GM21825 (cell line): ENCODE data around the gene OGFR.

ENCODE experiments used
- ATAC-seq: cut with Tn5 transposase; IDR thresholded peaks from one replicate; pipeline ENCODE4 v1.9.1; 2021; ENCODE audit warnings: mild to moderate bottlenecking, moderate library complexity; ENCODE audit not compliant: unreplicated experiment

The OGFR gene, protein sequence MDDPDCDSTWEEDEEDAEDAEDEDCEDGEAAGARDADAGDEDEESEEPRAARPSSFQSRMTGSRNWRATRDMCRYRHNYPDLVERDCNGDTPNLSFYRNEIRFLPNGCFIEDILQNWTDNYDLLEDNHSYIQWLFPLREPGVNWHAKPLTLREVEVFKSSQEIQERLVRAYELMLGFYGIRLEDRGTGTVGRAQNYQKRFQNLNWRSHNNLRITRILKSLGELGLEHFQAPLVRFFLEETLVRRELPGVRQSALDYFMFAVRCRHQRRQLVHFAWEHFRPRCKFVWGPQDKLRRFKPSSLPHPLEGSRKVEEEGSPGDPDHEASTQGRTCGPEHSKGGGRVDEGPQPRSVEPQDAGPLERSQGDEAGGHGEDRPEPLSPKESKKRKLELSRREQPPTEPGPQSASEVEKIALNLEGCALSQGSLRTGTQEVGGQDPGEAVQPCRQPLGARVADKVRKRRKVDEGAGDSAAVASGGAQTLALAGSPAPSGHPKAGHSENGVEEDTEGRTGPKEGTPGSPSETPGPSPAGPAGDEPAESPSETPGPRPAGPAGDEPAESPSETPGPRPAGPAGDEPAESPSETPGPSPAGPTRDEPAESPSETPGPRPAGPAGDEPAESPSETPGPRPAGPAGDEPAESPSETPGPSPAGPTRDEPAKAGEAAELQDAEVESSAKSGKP

DNA sequence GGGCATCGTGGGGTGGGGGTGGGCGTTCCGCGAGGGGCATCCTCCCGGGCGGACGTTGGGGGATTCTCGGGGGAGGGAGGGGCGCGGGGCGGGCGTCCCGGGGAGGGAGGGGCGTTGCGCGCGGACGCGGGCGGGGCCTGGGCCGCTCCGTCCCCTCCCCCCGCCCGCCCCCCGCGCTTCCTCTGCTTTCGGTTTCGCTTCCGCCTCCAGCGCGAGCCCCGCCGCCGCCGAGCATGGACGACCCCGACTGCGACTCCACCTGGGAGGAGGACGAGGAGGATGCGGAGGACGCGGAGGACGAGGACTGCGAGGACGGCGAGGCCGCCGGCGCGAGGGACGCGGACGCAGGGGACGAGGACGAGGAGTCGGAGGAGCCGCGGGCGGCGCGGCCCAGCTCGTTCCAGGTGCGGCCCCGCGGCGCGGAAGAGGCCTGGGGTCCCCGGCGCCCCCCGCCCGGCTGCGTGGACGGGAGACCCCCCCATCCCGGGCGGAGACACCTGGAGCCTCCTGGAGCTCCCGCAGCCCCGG is at the start of gene OGFR:
Gene OGFR, plus strand, starts transcription at position 209 of the 528 bp plus-strand sequence. Its CDS starts 25 bp downstream, at position 234.
- ATAC-seq: no peak

DNA sequence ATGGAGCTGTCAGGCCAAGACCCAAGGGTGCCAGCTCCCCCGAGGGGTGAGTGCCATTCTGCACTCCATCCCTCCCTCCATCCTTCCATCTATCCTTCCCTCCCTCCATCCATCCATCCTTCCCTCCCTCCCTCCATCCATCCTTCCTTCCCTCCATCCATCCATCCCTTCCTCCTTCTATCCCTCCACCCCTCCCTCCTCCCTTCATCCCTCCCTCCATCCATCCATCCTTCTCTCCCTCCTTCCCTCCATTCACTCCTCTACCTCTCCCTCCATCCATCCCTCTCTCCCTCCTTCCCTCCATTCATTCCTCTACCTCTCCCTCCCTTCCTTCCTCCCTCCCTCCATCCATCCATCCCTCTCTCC is 49.7 kb upstream of the OGFR start:
- no peak for ATAC-seq

DNA sequence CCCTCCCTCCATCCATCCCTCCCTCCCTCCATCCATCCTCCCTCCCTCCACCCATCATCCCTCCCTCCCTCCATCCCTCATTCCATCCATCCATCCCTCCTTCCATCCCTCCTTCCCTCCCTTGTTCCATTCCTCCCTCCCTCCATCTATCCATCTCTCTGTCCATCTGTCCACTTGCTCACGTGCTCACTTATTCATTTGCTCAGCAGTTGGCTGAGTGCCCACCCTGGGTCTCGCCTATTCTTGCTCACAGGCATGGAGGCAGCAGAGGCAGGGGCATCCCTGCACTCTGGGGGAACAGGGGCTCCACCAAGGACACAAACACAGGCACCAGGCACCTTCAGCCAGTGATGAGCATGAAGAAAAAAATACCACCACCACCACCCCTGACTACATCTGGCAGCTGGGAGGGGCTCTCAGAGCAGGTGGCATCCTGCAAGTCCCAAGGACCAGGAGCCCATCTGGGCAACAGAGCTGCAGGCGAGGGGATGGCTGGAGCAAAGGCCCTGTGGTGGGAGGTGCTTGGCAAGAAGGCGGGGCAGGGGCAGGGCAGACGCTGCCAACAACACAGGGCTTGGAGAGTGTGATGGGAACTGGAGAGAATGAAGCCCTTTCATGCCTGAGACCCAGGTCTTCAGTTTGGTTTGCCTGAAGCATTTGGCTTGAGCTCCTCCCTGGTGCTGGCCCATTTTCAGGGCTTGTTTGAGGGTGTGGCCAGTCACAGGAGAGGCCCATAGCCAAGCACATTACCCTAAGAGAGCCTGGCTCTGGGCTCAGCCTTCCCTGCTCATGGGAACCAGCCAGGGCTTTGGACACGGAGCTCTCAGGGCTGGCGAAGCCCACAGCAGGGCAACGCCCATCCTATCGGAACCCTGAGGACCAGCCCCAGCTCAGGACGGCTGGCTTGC is 48.6 kb upstream of the OGFR start:
- ATAC-seq: no peak

DNA sequence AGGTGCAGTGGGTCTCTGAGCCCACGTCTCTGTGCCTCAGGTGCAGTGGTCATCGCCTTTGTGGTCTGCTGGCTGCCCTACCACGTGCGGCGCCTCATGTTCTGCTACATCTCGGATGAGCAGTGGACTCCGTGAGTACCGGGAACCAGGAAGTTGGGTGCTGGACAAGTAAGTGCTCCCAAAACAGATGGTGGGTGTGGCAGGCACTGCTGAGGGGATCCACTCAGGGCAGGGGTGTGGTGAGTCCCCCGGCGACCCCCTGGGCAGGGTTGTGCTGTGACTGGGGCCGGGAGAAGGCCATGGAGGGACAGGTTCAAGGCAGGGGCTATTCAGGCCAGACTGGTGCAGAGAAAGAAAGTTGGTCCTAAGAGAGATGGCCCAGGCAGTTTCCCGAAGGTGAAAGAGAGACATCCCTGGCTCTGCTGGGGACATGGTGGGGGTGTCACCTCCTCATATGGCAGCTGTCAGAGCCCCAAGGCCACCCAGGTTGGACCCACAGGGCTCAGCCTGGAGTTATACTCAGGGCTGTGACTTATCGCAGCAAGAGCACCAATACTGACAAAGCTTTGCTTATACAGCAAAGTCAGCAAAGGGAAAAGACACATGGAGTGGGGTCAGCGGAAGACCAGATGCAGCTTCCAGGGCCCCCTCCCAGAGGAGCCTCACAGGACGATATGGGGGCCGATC is 46.3 kb upstream of the OGFR start:
- ATAC-seq: no peak

DNA sequence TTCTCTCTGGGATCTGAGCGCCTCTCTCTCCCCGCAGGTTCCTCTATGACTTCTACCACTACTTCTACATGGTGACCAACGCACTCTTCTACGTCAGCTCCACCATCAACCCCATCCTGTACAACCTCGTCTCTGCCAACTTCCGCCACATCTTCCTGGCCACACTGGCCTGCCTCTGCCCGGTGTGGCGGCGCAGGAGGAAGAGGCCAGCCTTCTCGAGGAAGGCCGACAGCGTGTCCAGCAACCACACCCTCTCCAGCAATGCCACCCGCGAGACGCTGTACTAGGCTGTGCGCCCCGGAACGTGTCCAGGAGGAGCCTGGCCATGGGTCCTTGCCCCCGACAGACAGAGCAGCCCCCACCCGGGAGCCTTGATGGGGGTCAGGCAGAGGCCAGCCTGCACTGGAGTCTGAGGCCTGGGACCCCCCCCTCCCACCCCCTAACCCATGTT is 44.6 kb upstream of the OGFR start:
- ATAC-seq: no peak

DNA sequence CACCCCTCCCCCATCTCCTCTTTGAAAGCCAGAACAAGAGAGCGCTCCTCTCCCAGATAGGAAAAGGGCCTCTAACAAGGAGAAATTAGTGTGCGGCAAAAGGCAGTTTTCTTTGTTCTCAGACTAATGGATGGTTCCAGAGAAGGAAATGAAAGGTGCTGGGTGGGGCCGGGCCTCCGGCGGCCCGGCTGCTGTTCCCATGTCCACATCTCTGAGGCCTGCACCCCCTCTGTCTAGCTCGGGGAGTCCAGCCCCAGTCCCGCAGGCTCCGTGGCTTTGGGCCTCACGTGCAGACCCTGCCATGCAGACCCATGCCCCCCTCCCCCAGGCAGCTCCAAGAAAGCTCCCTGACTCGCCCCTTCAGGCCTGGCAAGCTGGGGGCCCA is 44.2 kb upstream of the OGFR start:
- ATAC-seq: no peak

DNA sequence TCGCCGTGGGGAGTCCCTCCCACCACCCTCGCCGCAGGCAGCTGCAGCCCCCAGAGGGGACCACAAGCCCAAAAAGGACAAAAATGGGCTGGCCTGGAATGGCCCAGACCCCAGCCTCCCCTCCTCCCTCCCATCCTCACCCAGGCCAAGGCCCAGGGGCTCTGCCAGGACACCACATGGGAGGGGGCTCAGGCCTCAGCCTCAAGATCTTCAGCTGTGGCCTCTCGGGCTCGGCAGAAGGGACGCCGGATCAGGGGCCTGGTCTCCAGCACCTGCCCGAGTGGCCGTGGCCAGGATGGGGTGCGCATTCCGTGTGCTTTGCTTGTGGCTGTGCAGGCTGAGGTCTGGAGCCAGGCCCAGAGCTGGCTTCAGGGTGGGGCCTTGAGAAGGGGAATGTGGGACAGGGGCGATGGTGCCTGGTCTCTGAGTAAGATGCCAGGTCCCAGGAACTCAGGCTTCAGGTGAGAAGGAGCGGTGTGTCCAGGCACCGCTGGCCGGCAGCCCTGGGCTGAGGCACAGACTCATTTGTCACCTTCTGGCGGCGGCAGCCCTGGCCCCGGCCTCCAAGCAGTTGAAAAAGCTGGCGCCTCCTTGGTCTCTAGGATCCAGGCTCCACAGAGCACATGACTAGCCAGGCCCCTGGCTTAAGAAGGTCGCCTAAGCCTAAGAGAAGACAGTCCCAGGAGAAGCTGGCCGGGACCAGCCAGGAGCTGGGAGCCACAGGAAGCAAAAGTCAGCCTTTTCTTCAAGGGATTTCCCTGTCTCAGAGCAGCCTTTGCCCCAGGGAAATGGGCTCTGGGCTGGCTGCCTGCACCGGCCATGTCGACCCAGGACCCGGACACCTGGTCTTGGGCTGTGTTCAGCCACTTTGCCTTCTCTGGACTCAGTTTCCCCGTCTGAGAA is 43.5 kb upstream of the OGFR start:
- ATAC-seq: no peak

DNA sequence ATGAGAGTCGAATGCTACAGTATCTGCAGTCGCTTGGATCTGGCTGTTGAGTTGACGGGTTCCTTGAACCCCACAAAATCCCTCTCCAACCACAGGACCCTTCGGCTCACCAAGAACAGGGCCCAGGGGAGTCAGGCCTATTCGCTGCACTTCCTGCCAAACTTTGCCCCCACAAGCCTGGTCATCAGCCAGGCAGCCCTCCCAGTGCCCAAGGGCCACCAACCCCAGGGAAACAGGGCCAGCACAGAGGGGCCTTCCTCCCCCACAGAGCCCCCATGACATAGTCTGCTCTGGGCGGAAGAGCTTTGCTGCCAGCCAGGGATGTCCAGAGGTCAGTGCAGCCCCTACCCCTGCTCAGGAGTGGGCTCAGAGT is 42.9 kb upstream of the OGFR start:
- no peak for ATAC-seq

DNA sequence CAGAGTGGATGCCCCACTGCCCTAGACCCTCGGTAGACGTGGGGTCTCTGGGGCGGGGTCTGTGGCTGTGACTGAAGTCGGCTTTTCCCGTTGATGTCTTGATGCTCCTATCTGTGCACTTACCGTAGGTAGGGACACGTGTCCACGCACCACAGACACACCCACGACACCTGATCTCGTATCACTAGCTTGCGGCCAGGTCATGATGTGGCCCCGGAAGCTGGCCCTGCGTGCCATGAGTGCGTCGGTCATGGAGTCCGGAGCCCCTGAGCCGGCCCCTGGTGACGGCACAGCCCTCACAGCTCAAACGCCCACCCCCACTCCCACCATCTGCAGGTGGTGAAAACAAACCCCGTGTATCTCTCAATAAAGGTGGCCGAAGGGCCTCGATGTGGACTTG is 42.3 kb upstream of the OGFR start:
- no peak for ATAC-seq

DNA sequence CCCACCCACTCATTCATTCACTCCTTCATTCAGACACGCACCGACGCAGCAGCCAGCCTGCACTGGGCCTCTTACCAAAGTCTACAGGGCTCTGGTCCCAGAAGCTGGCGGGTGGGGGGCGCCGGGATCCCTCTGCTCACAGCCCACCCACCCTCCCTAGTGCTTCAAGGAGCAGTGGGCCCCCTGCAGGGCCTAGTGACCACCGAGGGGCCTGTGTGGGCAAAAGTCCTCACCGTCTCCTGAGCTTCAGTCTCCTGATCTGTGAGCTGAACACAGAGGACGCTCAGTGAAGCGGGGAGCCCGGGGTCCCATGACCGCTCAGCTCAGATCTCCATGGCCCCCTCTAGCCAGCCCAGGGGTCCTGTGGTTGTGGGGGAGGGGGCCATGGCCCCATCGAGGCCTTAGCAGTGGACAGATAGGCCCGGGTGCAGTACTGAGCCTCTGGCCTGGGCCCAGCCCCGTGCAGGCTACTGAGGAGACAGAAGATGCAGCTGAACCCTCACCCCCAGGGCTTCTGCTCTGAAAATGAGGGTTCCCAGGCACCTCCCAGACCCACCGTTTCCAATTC is 41.8 kb upstream of the OGFR start:
- ATAC-seq: no peak

DNA sequence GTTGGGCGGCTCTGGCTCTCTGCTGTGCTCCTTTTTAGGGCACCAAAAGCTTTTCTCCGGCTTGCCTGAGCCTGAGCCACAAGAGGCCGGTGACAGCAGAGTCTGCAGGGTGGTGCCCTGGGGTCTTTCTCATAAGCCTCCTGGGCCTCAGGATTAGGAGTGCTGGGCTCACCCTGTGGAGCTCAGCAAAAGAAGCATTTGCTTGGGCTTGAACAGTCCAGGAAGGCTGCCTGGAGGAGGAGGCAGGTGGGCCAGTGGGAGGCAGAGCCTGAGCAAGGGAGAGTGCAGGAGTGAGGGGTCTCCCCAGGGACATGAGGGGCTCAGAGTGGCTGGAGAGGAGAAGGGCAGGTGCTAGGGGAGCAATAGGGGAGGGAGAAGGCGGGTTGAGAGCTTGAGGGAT is 41.2 kb upstream of the OGFR start:
- ATAC-seq: no peak

DNA sequence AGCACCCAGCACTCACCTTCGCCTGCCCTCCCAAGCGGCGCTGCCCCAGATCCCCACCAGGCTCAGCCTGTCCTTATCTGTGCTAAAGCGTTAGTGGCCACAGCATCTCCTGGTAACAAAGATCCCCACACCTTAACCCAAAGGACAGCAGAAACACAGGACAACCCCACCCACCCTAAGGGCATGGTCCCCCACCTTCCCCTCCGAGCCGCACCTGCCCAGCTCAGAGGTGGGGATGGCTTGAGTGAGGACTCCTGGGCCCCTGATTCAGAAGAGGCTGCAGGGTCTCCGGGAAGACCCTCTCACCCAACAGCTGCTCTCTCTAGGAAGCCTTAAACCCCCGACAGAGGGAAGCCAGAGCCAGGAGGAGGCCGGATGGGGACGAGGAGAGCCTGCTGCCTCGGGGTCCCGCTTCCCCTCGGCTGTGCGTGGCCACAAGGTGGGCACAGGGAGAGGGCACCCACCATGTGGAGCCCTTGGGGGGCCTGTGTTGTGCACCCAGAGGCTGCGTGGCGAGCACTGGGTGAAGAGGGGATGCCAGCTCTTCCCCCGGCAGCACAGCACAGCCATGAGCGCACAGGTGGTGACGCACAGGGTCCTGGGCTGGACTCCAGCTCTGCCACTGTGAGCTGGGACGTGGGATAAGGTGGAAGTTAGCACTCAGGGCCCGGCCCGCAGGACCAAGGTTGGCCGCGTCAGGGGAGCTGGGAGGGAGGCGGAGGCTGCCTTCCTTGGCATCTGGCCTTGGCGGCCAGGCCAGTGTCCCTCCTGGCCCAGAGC is 40.3 kb upstream of the OGFR start:
- ATAC-seq: no peak

DNA sequence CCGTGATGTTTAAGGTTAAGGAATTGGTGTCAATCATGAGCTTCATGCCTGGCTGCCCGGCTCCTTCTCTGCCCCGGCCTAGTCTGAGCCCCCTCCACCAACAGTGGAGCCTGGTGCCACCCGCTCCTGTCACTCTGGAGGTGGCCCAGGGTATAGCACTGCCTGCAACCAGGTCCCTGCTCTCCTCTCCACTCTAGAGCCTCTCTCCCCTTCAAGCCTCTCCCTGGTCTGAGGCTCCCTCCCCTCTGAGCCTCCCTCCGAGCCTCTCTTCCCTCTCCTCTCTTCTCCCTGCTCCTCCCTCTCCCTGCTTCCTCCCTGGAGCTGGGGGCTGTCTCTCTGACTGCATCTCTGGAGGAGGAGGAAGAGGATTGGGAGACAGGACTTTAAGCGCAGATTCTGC is 39.6 kb upstream of the OGFR start:
- ATAC-seq: no peak

DNA sequence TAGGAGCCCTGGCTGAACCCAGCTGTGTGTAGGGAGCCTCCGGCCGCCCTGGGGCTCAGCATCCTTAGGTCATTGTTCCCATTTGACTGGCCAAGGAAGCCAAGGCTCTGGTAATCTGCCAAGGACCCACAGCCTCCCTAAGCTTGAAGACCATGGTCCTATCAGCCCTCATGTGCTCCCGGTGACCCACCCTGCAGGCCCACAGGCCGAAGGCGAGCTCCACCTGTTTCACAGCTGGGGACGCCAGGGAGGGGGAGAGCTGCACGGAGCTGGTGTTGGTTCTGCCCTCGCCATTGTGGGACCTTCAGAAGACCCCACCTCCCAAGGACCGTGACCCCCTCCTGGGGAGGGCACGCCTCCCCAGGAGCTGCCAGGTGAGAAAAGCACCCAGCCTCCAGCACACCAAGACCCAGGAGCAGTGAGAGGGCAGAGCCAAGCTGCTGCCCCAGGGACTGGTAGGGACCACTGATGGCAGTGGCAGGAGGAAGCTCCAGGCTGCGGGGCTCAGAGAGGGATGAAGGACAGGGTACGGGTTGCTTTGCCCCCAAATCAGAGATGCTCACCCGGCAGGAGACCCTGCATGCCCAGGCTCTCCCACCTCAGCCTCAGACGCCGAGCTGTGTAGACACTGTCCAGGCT is 39.1 kb upstream of the OGFR start:
- no peak for ATAC-seq

DNA sequence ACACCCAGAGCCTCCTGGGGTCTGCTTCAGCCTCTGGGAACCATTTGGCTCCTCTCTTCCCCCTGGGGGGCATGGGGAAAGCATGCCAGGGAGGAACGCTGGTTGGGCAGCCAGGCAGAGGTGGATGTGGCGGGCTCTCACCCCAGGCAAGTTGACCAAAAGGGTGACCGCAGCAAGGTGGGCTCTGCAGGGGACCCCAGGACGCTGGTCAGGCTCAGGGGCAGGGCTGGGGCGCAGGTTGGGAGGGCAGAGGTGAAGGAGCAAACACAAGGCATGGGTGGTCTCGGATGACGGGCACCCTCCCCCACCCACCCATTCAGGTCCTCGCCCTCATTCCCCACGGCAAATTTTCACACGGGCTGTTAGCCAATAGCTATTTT is 38.6 kb upstream of the OGFR start:
- ATAC-seq: no peak

DNA sequence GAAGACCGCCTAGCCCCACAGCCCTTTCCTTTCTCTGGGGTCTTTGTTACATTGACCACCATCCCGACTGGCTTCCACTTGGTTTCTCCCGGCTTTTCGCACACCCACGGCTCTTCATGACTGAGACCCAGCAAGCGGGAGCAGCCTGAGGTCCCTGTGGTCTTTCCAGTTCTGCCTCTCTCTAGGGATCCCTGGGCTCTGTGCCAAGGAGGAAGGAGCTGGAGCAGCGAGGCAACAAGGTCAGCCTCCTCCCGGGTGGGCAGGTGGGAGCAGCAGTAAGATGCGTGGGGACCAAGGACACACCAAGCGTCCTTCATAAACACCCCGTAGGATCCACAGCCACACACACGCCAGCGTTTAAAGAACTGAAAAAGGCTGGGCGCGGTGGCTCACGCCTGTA is 37.9 kb upstream of the OGFR start:
- ATAC-seq: no peak

DNA sequence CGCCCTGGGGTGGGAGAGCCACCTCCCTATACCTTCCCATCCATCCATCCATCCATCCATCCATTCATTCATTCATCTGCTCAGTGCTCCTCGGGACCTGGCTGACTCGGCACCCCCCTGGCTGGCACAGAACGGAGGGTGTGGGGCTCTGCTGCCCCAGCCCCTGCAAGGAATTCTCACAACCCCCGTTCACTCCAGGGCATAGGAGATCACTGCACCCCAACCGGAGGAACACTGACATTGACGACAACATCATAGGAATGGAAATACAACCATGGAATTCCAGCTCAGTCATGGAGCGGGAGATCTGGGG is 36.4 kb upstream of the OGFR start:
- ATAC-seq: no peak

DNA sequence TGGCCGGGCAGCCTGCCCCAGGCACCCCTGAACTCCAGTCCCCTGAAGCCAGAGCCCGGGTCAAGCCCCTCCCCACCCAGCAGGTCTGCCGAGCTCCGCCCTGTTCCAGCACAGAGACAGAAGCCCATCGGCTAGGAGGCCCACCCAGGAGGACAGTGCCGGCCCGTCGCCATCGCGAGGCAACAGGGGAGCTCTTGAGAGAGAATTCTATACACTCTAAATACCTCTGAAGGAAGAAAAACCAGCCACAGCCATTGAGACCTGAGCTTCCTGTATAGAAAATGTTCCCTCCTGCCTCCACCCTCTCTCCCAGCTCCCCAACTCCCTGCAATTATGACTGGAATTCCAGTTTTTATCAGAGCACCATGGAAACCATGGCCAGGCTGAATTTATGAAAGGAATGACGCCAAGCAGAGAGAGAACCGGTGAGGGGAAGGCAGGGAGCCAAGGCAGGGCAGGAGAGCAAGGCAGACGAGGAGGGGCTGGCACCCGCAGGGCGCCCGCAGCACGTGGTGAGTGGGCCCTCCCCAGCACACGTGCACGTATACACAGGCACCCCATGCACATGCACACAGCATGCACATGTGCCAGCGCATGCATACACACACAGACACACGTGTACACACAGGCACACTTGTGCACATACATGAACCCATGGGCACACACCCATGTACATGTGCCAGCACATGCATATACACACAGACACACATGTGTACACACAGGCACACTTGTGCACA is 35.9 kb upstream of the OGFR start:
- ATAC-seq: no peak
